Smooth muscle cell (in vitro differentiated cells): ENCODE data around the gene ZNF774. TPM values are rescaled to one million over a fixed set of nuclear protein-coding genes. Genes with fewer than 3 reads are reported as not detected.

Experiments used
- DNase-seq: peaks from one replicate; lab custom pipeline; 2025; ENCODE audit not compliant: unreplicated experiment; lab: John Stamatoyannopoulos, UW
- H2AFZ ChIP-seq: fragments of 200-600 bp; sonication (generic); 2 replicates; pipeline ENCODE4 v1.6.0; 2016; ENCODE audit warnings: antibody characterized with exemption, low read depth, mild to moderate bottlenecking
- H3F3A ChIP-seq: fragments of 200-600 bp; sonication (generic); 2 replicates; pipeline ENCODE4 v1.6.0; 2017; ENCODE audit warnings: antibody characterized with exemption, low read depth
- H3K27ac ChIP-seq: fragments of 200-600 bp; sonication (generic); 2 replicates; pipeline ENCODE4 v1.5.1; 2016; ENCODE audit warnings: low read depth, mild to moderate bottlenecking
- H3K27me3 ChIP-seq: fragments of 200-600 bp; sonication (generic); 2 replicates; pipeline ENCODE4 v1.6.1; 2016; ENCODE audit warnings: low read depth, mild to moderate bottlenecking
- H3K36me3 ChIP-seq: fragments of 200-600 bp; sonication (generic); 2 replicates; pipeline ENCODE4 v1.5.1; 2016; ENCODE audit warnings: low read depth
- H3K4me1 ChIP-seq: fragments of 200-600 bp; sonication (generic); 2 replicates; pipeline ENCODE4 v1.5.1; 2016; ENCODE audit warnings: low read depth
- H3K4me2 ChIP-seq: fragments of 200-600 bp; sonication (generic); 2 replicates; pipeline ENCODE4 v1.6.0; 2016; ENCODE audit warnings: mild to moderate bottlenecking
- H3K4me3 ChIP-seq: fragments of 200-600 bp; sonication (generic); 2 replicates; pipeline ENCODE4 v1.5.1; 2016; ENCODE audit warnings: mild to moderate bottlenecking
- H3K79me2 ChIP-seq: fragments of 200-600 bp; sonication (generic); 2 replicates; pipeline ENCODE4 v1.6.0; 2016; ENCODE audit warnings: low read depth, mild to moderate bottlenecking
- H3K9ac ChIP-seq: fragments of 200-600 bp; sonication (generic); 2 replicates; pipeline ENCODE4 v1.6.0; 2016; ENCODE audit warnings: low read depth
- H3K9me3 ChIP-seq: fragments of 200-600 bp; sonication (generic); replicated peaks from 2 replicates; pipeline ENCODE4 v1.5.1; 2016; ENCODE audit warnings: low read depth
- H4K20me1 ChIP-seq: fragments of 200-600 bp; sonication (generic); 2 replicates; pipeline ENCODE4 v1.6.0; 2016; ENCODE audit warnings: low read depth
- WGBS: methylation state at CpG from one replicate; pipeline ENCODE4 v1.1.7; 2016; ENCODE audit warnings: low lambda C conversion rate; 5-methylcytosine and 5-hydroxymethylcytosine counted together
- polyA plus RNA-seq: library from polyadenylated mRNA; unstranded; fragments of >200 nt; fragmentation: Nextera tagmentation; extraction: Ambion mirVana; gene quantifications from 2 replicates; pipeline ENCODE4 v1.2.1, GENCODE V29; 2016
- total RNA-seq: library from RNA; depleted of rRNA; stranded (reverse); fragments of >200 nt; gene quantifications from 2 replicates; pipeline ENCODE4 v1.2.3, GENCODE V29; 2014
- TF ChIP-seq, protein P1 (sequence below): fragments of 200-600 bp; sonication (generic); IDR thresholded peaks from 2 replicates; pipeline ENCODE4 v1.5.1; 2017; ENCODE audit warnings: borderline replicate concordance, mild to moderate bottlenecking, antibody characterized with exemption; ENCODE audit not compliant: insufficient read depth, poor library complexity, severe bottlenecking

ZNF774 gene
- total and polyA plus RNA-seq, 2 experiments from 2014 or later: 0.08 to 2.3 TPM

DNA sequence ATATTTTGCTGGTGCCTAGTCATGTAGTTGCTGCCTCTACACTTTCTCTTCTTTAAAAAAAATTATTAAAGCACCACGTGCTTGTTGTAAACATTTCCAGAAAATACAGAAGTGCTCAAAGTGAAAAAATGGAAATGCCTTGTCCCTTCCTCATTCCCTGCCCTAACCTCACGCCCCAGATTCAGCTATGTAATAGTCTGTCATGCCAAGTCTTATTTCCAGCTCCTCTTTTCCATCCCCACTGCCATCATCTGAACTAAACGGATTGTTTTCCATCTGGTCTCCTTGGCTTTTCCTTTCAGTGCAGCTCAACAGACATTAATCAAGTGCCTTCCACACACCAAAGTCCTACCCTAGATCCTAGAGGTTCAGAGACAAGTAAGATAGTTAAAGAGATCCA is 15.5 kb downstream of the ZNF774 start:
- Histone ChIP-seq H3K27me3 (no peaks in the 10 kb centered on the region), H3K4me3 (no peak overlapping the region), H3K27ac (no peak overlapping the region), H3F3A (no peaks in the 10 kb centered on the region), H3K79me2 (no peaks in the 10 kb centered on the region), H2AFZ (no peak overlapping the region), H3K4me1 (peaks cover 3% of the 10 kb centered on the region), H3K9ac (no peak overlapping the region), H4K20me1 (no peaks in the 10 kb centered on the region), H3K4me2 (no peak overlapping the region), H3K9me3 (no peaks in the 10 kb centered on the region), H3K36me3 (no peaks in the 10 kb centered on the region)
- WGBS: 42% methylated on average over 3 of the region's 3 CpGs
- TF ChIP-seq, protein P1, sequence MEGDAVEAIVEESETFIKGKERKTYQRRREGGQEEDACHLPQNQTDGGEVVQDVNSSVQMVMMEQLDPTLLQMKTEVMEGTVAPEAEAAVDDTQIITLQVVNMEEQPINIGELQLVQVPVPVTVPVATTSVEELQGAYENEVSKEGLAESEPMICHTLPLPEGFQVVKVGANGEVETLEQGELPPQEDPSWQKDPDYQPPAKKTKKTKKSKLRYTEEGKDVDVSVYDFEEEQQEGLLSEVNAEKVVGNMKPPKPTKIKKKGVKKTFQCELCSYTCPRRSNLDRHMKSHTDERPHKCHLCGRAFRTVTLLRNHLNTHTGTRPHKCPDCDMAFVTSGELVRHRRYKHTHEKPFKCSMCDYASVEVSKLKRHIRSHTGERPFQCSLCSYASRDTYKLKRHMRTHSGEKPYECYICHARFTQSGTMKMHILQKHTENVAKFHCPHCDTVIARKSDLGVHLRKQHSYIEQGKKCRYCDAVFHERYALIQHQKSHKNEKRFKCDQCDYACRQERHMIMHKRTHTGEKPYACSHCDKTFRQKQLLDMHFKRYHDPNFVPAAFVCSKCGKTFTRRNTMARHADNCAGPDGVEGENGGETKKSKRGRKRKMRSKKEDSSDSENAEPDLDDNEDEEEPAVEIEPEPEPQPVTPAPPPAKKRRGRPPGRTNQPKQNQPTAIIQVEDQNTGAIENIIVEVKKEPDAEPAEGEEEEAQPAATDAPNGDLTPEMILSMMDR: no peak
- DNase-seq: no peak

DNA sequence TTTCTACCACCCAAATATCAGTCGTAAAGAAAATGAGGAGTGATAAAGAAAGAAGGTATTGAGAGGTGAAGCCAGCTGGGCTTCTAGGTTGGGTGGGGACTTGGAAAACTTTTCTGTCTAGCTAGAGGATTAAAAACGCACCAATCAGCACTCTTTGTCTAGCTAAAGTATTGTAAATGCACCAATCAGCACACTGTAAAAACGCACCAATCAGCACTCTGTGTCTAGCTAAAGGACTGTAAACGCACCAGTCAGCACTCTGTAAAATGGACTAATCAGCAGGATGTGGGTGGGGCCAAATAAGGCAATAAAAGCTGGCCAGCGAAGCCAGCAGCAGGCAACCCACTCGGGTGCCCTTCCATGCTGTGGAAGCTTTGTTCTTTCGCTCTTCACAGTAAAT is 23.0 kb downstream of the ZNF774 start:
- Histone ChIP-seq H3F3A (no peaks in the 10 kb centered on the region), H3K36me3 (no peaks in the 10 kb centered on the region), H3K79me2 (no peaks in the 10 kb centered on the region), H2AFZ (no peak overlapping the region), H4K20me1 (no peaks in the 10 kb centered on the region), H3K9me3 (no peaks in the 10 kb centered on the region), H3K4me2 (no peak overlapping the region), H3K4me1 (no peaks in the 10 kb centered on the region), H3K27me3 (no peaks in the 10 kb centered on the region), H3K4me3 (no peak overlapping the region), H3K9ac (no peak overlapping the region), H3K27ac (no peak overlapping the region)
- DNase-seq: no peak
- TF ChIP-seq, protein P1: no peak
- whole genome bisulfite sequencing: 98% methylated on average over 7 of the region's 7 CpGs

DNA sequence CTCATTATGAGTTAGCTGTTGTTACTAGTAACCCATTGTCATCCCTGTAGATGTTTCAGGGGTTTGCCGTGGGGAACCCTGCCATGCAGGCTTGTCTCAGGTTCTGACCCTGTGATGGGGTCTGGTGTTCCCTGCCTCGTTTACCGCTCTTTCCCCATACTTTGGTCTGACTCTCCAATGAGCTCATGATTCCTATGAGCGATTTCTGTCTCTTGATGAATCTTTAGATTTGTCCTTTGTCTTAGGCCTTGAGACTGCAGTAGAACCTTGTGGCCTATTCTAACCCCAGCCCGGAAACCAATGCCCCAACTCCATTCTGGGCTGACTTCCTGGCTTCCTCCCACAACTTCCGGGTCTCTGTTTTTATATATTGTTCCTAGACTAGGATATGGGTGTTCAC is 24.7 kb downstream of the ZNF774 start:
- Histone ChIP-seq H3K4me2 (no peak overlapping the region), H3K4me1 (no peaks in the 10 kb centered on the region), H2AFZ (no peak overlapping the region), H3K9me3 (no peaks in the 10 kb centered on the region), H3K9ac (no peak overlapping the region), H4K20me1 (no peaks in the 10 kb centered on the region), H3K27ac (no peak overlapping the region), H3K27me3 (no peaks in the 10 kb centered on the region), H3F3A (no peaks in the 10 kb centered on the region), H3K79me2 (no peaks in the 10 kb centered on the region), H3K36me3 (no peaks in the 10 kb centered on the region), H3K4me3 (no peak overlapping the region)
- TF ChIP-seq, protein P1: no peak
- DNase-seq: no peak
- WGBS: 93% methylated on average over 6 of the region's 6 CpGs

DNA sequence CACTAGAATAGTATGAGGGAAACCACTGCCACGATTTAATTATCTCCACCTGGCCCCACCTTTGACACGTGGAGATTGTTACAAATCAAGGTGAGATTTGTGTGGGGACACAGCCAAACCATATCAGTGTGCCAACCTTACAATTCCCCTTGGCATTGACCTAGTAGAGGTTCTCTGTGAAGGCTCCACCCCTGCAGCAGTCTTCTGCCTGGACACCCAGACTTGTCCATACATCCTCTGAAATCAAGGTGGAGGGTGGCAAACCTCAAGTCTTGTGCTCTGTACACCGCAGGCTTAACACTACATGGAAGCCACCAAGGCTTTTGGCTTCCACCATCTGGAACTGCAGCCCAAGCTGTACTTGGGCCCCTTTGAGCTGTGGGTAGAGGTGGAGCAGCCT is 27.2 kb downstream of the ZNF774 start:
- H3F3A ChIP-seq: no peaks in the 10 kb centered on the region
- H3K4me1 ChIP-seq: no peaks in the 10 kb centered on the region
- H2AFZ ChIP-seq: no peak overlapping the region
- H3K27me3 ChIP-seq: no peaks in the 10 kb centered on the region
- no peak for DNase-seq
- H3K27ac ChIP-seq: no peak overlapping the region
- no peaks in the 10 kb centered on the region for H3K79me2 ChIP-seq
- no peaks in the 10 kb centered on the region for H4K20me1 ChIP-seq
- TF ChIP-seq, protein P1: no peak
- no peaks in the 10 kb centered on the region for H3K9me3 ChIP-seq
- 87% methylated on average over 3 of the region's 3 CpGs for WGBS
- H3K36me3 ChIP-seq: no peaks in the 10 kb centered on the region
- no peak overlapping the region for H3K4me2 ChIP-seq
- no peak overlapping the region for H3K9ac ChIP-seq
- H3K4me3 ChIP-seq: no peak overlapping the region
